AG04450 (cell line): ENCODE measurements around the gene TMIGD3. TPM values are rescaled to one million over a fixed set of nuclear protein-coding genes. Genes with fewer than 3 reads are reported as not detected.

Experiments
- CTCF ChIA-PET: fragments of 300-600, 350-600 bp; formaldehyde crosslinking; extraction: SDS; loops from one replicate; lab custom pipeline; 2022; ENCODE audit warnings: antibody characterized with exemption, inconsistent platforms; lab: Charles Lee
- POLR2A ChIA-PET: fragments of 350-600 bp; formaldehyde crosslinking; extraction: SDS; loops from one replicate; lab custom pipeline; 2021; ENCODE audit warnings: antibody characterized with exemption, inconsistent platforms; lab: Yijun Ruan, JAX
- DNase-seq: peaks from one replicate; pipeline ENCODE4 v3.0.0-alpha.2; 2011; ENCODE audit warnings: low read depth, low spot score
- H3K27ac ChIP-seq: one replicate; pipeline ENCODE4 v1.5.1; 2012; ENCODE audit warnings: low read depth, low read length, control low read depth
- H3K27me3 ChIP-seq: one replicate; pipeline ENCODE4 v1.6.0; 2012; ENCODE audit warnings: low read length; ENCODE audit not compliant: control insufficient read depth, insufficient read depth
- H3K4me3 ChIP-seq: 2 replicates; pipeline ENCODE4 v1.5.1; 2011; ENCODE audit warnings: mild to moderate bottlenecking, low read depth, low read length, control low read depth
- H3K9me3 ChIP-seq: 2 replicates; pipeline ENCODE4 v1.5.1; 2012; ENCODE audit warnings: low read length; ENCODE audit not compliant: control insufficient read depth, insufficient read depth
- CTCF ChIP-seq: IDR thresholded peaks from 2 replicates; pipeline ENCODE4 v1.5.1; 2011; ENCODE audit warnings: low read depth, low read length, control low read depth, inconsistent platforms
- polyA plus RNA-seq: library from polyadenylated mRNA; depleted of rRNA; stranded (reverse); fragments of >200 nt; gene quantifications from 2 replicates; pipeline ENCODE4 v1.2.3, GENCODE V29; 2011; rRNA removed
- small RNA-seq: library from RNA; depleted of rRNA; stranded (forward); fragments of <200 nt; gene quantifications from one replicate; pipeline ENCODE3, GENCODE V24; 2012; ENCODE audit warnings: low read depth; ENCODE audit not compliant: insufficient read length

Gene TMIGD3
- polyA plus RNA-seq, 1 experiment, result not detected

GRCh38 chr1:111436726-111437125 lies 66.7 kb downstream of the TMIGD3 start:
- POLR2A ChIA-PET, result interaction anchor here (1.5 kb wide), 1 partner anchor 19 kb away, joined by 6 read pairs; no protein-coding TSS in a partner anchor
- Histone ChIP-seq H3K9me3 (no peaks in the 10 kb centered on the region), H3K27me3 (no peaks in the 10 kb centered on the region), H3K27ac (no peak overlapping the region), H3K4me3 (no peak overlapping the region)
- peak; percentile 52 for DNase-seq
- CTCF ChIA-PET, result interaction anchor here (1.0 kb wide), 2 partner anchors 9 to 37 kb away, joined by 3 to 4 read pairs; partner anchors contain the start of gene OVGP1
- TF ChIP-seq CTCF, result no peak

Small RNA genes within 50 kb of the gene (small RNA-seq; reads per million reads assigned to genes)
- not detected for gene RF00019
- 6.7 reads per million, percentile 61 among the genes with 10 or more reads in this experiment for gene RNU6-792P

Other genes with a start within 250 kb of the TMIGD3 start
- not detected in 2 replicates for gene CHIA, start 212.8 kb downstream of the TMIGD3 start, polyA plus RNA-seq
- gene OVGP1, start 75.9 kb downstream of the TMIGD3 start, polyA plus RNA-seq, result 0.94 and 0.99 TPM in 2 replicates
- 80.9 and 86.9 TPM in 2 replicates for gene WDR77, start 54.4 kb downstream of the TMIGD3 start, polyA plus RNA-seq
- 425 and 519 TPM in 2 replicates for gene ATP5PB, start 54.2 kb downstream of the TMIGD3 start, polyA plus RNA-seq
- gene C1orf162, start 29.6 kb downstream of the TMIGD3 start, polyA plus RNA-seq, result 0.27 and 0.32 TPM in 2 replicates
- gene ADORA3, start within 50 bp of the TMIGD3 start, polyA plus RNA-seq, result not detected in 2 replicates
- gene RAP1A, start 116.2 kb upstream of the TMIGD3 start, polyA plus RNA-seq, result 60.0 and 78.1 TPM in 2 replicates
- gene INKA2, start 235.8 kb upstream of the TMIGD3 start, polyA plus RNA-seq, result 2.3 and 2.7 TPM in 2 replicates